ENCODE measurements around the gene WWC1.
A peak's percentile ranks its signal among the peaks of the same experiment; 100 is the strongest.

The WWC1 gene

GRCh38 chr5:168451565-168451964 lies 160.1 kb downstream of the WWC1 start:
- DNase-seq = no peak

GRCh38 chr5:168455201-168455600 lies 163.8 kb downstream of the WWC1 start:
- no peak for DNase-seq

GRCh38 chr5:168457542-168457941 lies 166.1 kb downstream of the WWC1 start:
- DNase-seq = no peak

GRCh38 chr5:168460606-168461005 lies 169.2 kb downstream of the WWC1 start:
- no peak for DNase-seq

- no peak for DNase-seq
These were observed 171.6 kb downstream of the WWC1 start for GRCh38 chr5:168463081-168463480.

GRCh38 chr5:168464214-168464613 lies 172.8 kb downstream of the WWC1 start:
- DNase-seq = no peak

GRCh38 chr5:168464641-168465040 lies 173.2 kb downstream of the WWC1 start:
- DNase-seq = no peak

GRCh38 chr5:168467755-168468330 lies 176.4 kb downstream of the WWC1 start:
- no peak for DNase-seq

- no peak for DNase-seq
These were observed 177.4 kb downstream of the WWC1 start for GRCh38 chr5:168468836-168469235.

- no peak for DNase-seq
These were observed 178.4 kb downstream of the WWC1 start for GRCh38 chr5:168469816-168470215.

- no peak for DNase-seq
These were observed 180.3 kb downstream of the WWC1 start for GRCh38 chr5:168471785-168472184.

GRCh38 chr5:168472329-168472728 lies 180.9 kb downstream of the WWC1 start:
- DNase-seq = no peak

- DNase-seq = no peak
These were observed 182.9 kb downstream of the WWC1 start for GRCh38 chr5:168474319-168474718.

GRCh38 chr5:168477060-168477459 lies 185.6 kb downstream of the WWC1 start:
- DNase-seq = no peak

- no peak for DNase-seq
These were observed 187.7 kb downstream of the WWC1 start for GRCh38 chr5:168479166-168479565.

GRCh38 chr5:168480601-168481000 lies 189.2 kb downstream of the WWC1 start:
- no peak for DNase-seq

- no peak for DNase-seq
These were observed 189.9 kb downstream of the WWC1 start for GRCh38 chr5:168481330-168481788.

- DNase-seq = no peak
These were observed 190.9 kb downstream of the WWC1 start for GRCh38 chr5:168482361-168482760.

GRCh38 chr5:168486136-168486879 lies 194.9 kb downstream of the WWC1 start, which contains the start of gene RARS1:
TSS of gene RARS1 (plus strand) at chr5:168486471. CDS start at chr5:168486499, 28 bp downstream.
- DNase-seq = peak; percentile 91 to 94

GRCh38 chr5:168489059-168489458 lies 197.6 kb downstream of the WWC1 start:
- no peak for DNase-seq

- DNase-seq = no peak
These were observed 202.7 kb downstream of the WWC1 start for GRCh38 chr5:168494057-168494555.

GRCh38 chr5:168502563-168503237 lies 211.3 kb downstream of the WWC1 start:
- DNase-seq = no peak

GRCh38 chr5:168513861-168514428 lies 222.5 kb downstream of the WWC1 start:
- no peak for DNase-seq
